ENCODE data around the gene BRWD1.

DNA sequence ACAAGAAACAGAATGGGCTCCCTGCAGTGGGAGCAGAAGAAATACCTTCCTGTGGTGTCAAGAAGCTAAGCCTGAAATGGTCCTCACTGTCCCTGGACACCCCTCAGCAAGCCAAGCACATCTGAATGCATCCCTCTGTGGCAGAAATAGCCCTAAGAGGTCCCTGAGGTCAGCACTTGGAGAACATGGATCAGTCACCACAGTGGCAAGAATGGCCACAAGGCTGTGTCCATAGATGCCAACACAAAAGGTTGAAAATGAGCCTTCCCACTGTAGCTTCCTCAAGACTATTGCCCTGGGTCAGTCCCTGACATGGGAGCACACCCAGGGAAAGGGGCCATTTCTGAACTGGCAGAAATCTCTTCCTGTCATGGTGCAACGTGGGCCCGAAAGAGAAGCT lies 157.9 kb downstream of the BRWD1 start:
- TF ChIP-seq, protein P1, sequence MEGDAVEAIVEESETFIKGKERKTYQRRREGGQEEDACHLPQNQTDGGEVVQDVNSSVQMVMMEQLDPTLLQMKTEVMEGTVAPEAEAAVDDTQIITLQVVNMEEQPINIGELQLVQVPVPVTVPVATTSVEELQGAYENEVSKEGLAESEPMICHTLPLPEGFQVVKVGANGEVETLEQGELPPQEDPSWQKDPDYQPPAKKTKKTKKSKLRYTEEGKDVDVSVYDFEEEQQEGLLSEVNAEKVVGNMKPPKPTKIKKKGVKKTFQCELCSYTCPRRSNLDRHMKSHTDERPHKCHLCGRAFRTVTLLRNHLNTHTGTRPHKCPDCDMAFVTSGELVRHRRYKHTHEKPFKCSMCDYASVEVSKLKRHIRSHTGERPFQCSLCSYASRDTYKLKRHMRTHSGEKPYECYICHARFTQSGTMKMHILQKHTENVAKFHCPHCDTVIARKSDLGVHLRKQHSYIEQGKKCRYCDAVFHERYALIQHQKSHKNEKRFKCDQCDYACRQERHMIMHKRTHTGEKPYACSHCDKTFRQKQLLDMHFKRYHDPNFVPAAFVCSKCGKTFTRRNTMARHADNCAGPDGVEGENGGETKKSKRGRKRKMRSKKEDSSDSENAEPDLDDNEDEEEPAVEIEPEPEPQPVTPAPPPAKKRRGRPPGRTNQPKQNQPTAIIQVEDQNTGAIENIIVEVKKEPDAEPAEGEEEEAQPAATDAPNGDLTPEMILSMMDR (IDR thresholded peaks at IDR 0.05), result no peak
- no peak for TF ChIP-seq POLR2AphosphoS5 (IDR thresholded peaks at IDR 0.05)
- no peak for TF ChIP-seq POLR2A (IDR thresholded peaks at IDR 0.05; ENCODE audit: low read depth)

Measured in esophagus muscularis mucosa (tissue), 3 donors.